Keratinocyte (primary cell): ENCODE measurements around the gene SLC22A31. TPM values are rescaled to one million over a fixed set of nuclear protein-coding genes. Genes with fewer than 3 reads are reported as not detected.

Experiments
- DNase-seq: peaks from one replicate; pipeline ENCODE4 v3.0.0-alpha.2; 2011; ENCODE audit warnings: low read depth, missing footprints, low spot score
- FAIRE-seq: peaks from 2 replicates; lab custom pipeline; 2011; peaks lifted over from hg19 to GRCh38; lab: Jason Lieb, UNC
- H2AFZ ChIP-seq: 2 replicates; pipeline ENCODE4 v1.6.0; 2012; ENCODE audit warnings: low read length, control low read depth, inconsistent platforms; ENCODE audit not compliant: control insufficient read depth
- H3K27ac ChIP-seq: 2 replicates; pipeline ENCODE4 v1.5.1; 2011; ENCODE audit warnings: low read length; ENCODE audit not compliant: control insufficient read depth, insufficient read depth
- H3K27me3 ChIP-seq: 3 replicates; pipeline ENCODE4 v1.6.0; 2011; ENCODE audit warnings: low read length; ENCODE audit not compliant: control insufficient read depth, insufficient read depth; ENCODE audit errors: extremely low read depth
- H3K36me3 ChIP-seq, 2 experiments: 2 replicates in 1 of 2; 3 replicates in 1 of 2; pipeline ENCODE4 v1.5.1; 2011; ENCODE audit warnings: low read length in 2 of 2, mild to moderate bottlenecking in 1 of 2; ENCODE audit not compliant: control insufficient read depth in 2 of 2, insufficient read depth in 2 of 2; ENCODE audit errors: extremely low read depth in 1 of 2
- H3K4me1 ChIP-seq: 3 replicates; pipeline ENCODE4 v1.5.1; 2011; ENCODE audit warnings: low read length; ENCODE audit not compliant: control insufficient read depth, insufficient read depth; ENCODE audit errors: extremely low read depth
- H3K4me2 ChIP-seq: 3 replicates; pipeline ENCODE4 v1.6.0; 2011; ENCODE audit warnings: low read depth, low read length; ENCODE audit not compliant: control insufficient read depth, insufficient read depth; ENCODE audit errors: extremely low read depth
- H3K4me3 ChIP-seq, 3 experiments: fragments of 200-600 bp in 1 of 3; sonication (generic) in 1 of 3; 2 replicates in 2 of 3; 3 replicates in 1 of 3; pipeline ENCODE4 v1.5.1; 2011 to 2016; ENCODE audit warnings: low read length in 3 of 3, mild to moderate bottlenecking in 3 of 3, control low read depth in 2 of 3, inconsistent platforms in 1 of 3, low read depth in 1 of 3, mixed read lengths in 1 of 3, mixed run types in 1 of 3, moderate library complexity in 1 of 3; ENCODE audit not compliant: control insufficient read depth in 2 of 3, insufficient read depth in 2 of 3; ENCODE audit errors: extremely low read depth in 1 of 3
- H3K79me2 ChIP-seq: 2 replicates; pipeline ENCODE4 v1.6.0; 2012; ENCODE audit warnings: low read length; ENCODE audit not compliant: control insufficient read depth, insufficient read depth
- H3K9ac ChIP-seq: 3 replicates; pipeline ENCODE4 v1.6.0; 2011; ENCODE audit warnings: low read length; ENCODE audit not compliant: control insufficient read depth, insufficient read depth; ENCODE audit errors: extremely low read depth
- H3K9me1 ChIP-seq: 3 replicates; pipeline ENCODE4 v1.6.0; 2011; ENCODE audit warnings: low read length; ENCODE audit not compliant: control insufficient read depth, insufficient read depth; ENCODE audit errors: extremely low read depth
- H3K9me3 ChIP-seq: 2 replicates; pipeline ENCODE4 v1.5.1; 2012; ENCODE audit warnings: low read depth, low read length; ENCODE audit not compliant: control insufficient read depth
- H4K20me1 ChIP-seq: 3 replicates; pipeline ENCODE4 v1.6.0; 2011; ENCODE audit warnings: low read length; ENCODE audit not compliant: control insufficient read depth, insufficient read depth; ENCODE audit errors: extremely low read depth
- CTCF ChIP-seq, 3 experiments: IDR thresholded peaks in 1 of 3; conservative IDR thresholded peaks in 1 of 3; optimal IDR thresholded peaks in 1 of 3; 2 replicates in 2 of 3; 3 replicates in 1 of 3; pipeline versions ENCODE3 to v1.5.1; 2011; ENCODE audit warnings: low read length in 3 of 3, mild to moderate bottlenecking in 3 of 3, moderate library complexity in 2 of 3, control low read depth in 1 of 3, inconsistent platforms in 1 of 3; ENCODE audit not compliant: insufficient read depth in 2 of 3; ENCODE audit errors: extremely low read depth in 1 of 3
- EZH2 ChIP-seq: IDR thresholded peaks from one replicate; pipeline ENCODE4 v1.6.1; 2012; ENCODE audit warnings: inconsistent platforms, mild to moderate bottlenecking, low read length, moderate library complexity
- dilution Hi-C: fragments of 300-500 bp; cut with MboI; formaldehyde crosslinking; loops from one replicate; pipeline ENCODE4 v1.7.0; 2020; ENCODE audit warnings: low sequenced_read_pairs; ENCODE audit not compliant: extremely low pct_ligation_motif_present
- polyA plus RNA-seq, 5 experiments: library from polyadenylated mRNA; depleted of rRNA in 3 of 5; stranded (reverse) in 3 of 5; stranded (forward) in 1 of 5; unstranded in 1 of 5; fragments of >200 nt; gene quantifications; 1 replicate in 1 of 5; 2 replicates in 3 of 5; 3 replicates in 1 of 5; pipeline versions ENCODE4 v1.2.1 to v1.2.3, GENCODE V29; 2011 to 2012; ENCODE audit warnings: missing spikeins in 2 of 5, low read depth in 1 of 5, low replicate concordance in 1 of 5

SLC22A31 gene
- polyA plus RNA-seq, 1 donor (not counting 4 experiments of a cell fraction or from before 2014, with no cell fraction given) = not detected

GRCh38 chr16:89155184-89155679 lies 45.1 kb downstream of the SLC22A31 start:
- FAIRE-seq = no peak
- TF ChIP-seq CTCF (optimal IDR thresholded peaks at IDR 0.05 in 1 of 3, IDR thresholded peaks at IDR 0.05 in 1 of 3, conservative IDR thresholded peaks at IDR 0.05 in 1 of 3; ENCODE audit: extremely low read depth in 1 of 3, insufficient read depth in 2 of 3, low read length in 3 of 3) (no peak), EZH2 (no peak)
- H3K4me1 ChIP-seq = peaks cover 5% of the 10 kb centered on the region
- peaks cover 10% of the 10 kb centered on the region for H3K9me3 ChIP-seq
- peaks cover 31% of the 10 kb centered on the region for H3K27me3 ChIP-seq
- H3K79me2 ChIP-seq = no peaks in the 10 kb centered on the region
- no peak overlapping the region for H3K27ac ChIP-seq
- no peaks in the 10 kb centered on the region for H3K9me1 ChIP-seq
- H3K4me3 ChIP-seq = no peak overlapping the region
- no peaks in the 10 kb centered on the region for H4K20me1 ChIP-seq
- H3K4me2 ChIP-seq = no peak overlapping the region
- H3K36me3 ChIP-seq = no peaks in the 10 kb centered on the region
- dilution Hi-C loops = no loop called here
- H2AFZ ChIP-seq = no peak overlapping the region
- DNase-seq = no peak
- no peak overlapping the region for H3K9ac ChIP-seq

GRCh38 chr16:89154390-89155183 lies 45.8 kb downstream of the SLC22A31 start:
- Histone ChIP-seq H3K4me3 (no peak overlapping the region), H3K9me1 (no peaks in the 10 kb centered on the region), H2AFZ (no peak overlapping the region), H3K9ac (no peak overlapping the region), H3K79me2 (no peaks in the 10 kb centered on the region), H3K9me3 (peaks cover 10% of the 10 kb centered on the region), H3K36me3 (no peaks in the 10 kb centered on the region), H3K27me3 (peaks cover 28% of the 10 kb centered on the region), H4K20me1 (no peaks in the 10 kb centered on the region), H3K27ac (no peak overlapping the region), H3K4me2 (no peak overlapping the region), H3K4me1 (peaks cover 12% of the 10 kb centered on the region)
- FAIRE-seq (no peak), DNase-seq (no peak)
- TF ChIP-seq EZH2 = no peak
- TF ChIP-seq CTCF (optimal IDR thresholded peaks at IDR 0.05 in 1 of 3, IDR thresholded peaks at IDR 0.05 in 1 of 3, conservative IDR thresholded peaks at IDR 0.05 in 1 of 3; ENCODE audit: extremely low read depth in 1 of 3, insufficient read depth in 2 of 3, low read length in 3 of 3) = no peak
- dilution Hi-C loops = no loop called here
